GM12878 (cell line): ENCODE results near the gene CARD9. TPM values are rescaled to one million over a fixed set of nuclear protein-coding genes. Genes with fewer than 3 reads are reported as not detected.

Experiments used
- BHLHE40 ChIP-seq, 2 experiments: fragments of 450-650 bp in 1 of 2; IDR thresholded peaks; 2 replicates each; pipeline ENCODE4 v1.6.1; 2011 to 2017; ENCODE audit warnings: low read depth in 2 of 2, borderline replicate concordance in 1 of 2, improper control_type of control experiment in 1 of 2, low read length in 1 of 2, mild to moderate bottlenecking in 1 of 2
- ESRRA ChIP-seq: IDR thresholded peaks from 2 replicates; pipeline ENCODE4 v1.6.1; 2012; ENCODE audit warnings: mild to moderate bottlenecking, low read length, improper control_type of control experiment
- HDGF ChIP-seq: fragments of 450-650 bp; IDR thresholded peaks from 2 replicates; pipeline ENCODE4 v1.6.1; 2016; ENCODE audit warnings: antibody characterized with exemption
- NR2C2 ChIP-seq: IDR thresholded peaks from 2 replicates; pipeline ENCODE4 v1.6.1; 2011; ENCODE audit warnings: borderline replicate concordance, low read depth; ENCODE audit not compliant: control insufficient read depth, insufficient read length
- polyA plus RNA-seq, 11 experiments: library from polyadenylated mRNA; depleted of rRNA in 4 of 11; unstranded in 6 of 11; stranded (reverse) in 5 of 11; fragments of >200 nt; fragmentation: Nextera tagmentation in 4 of 11; fragmentation: Illumina TruSeq in 1 of 11; extraction: Ambion mirVana in 4 of 11; extraction: Trizol in 1 of 11; gene quantifications; 1 replicate in 1 of 11; 2 replicates in 10 of 11; pipeline versions ENCODE4 v1.2.1 to v1.2.3, GENCODE V29; 2011 to 2016; ENCODE audit warnings: inconsistent platforms in 2 of 11, missing spikeins in 2 of 11, low read depth in 1 of 11
- total RNA-seq, 4 experiments: library from RNA; depleted of rRNA in 3 of 4; stranded (reverse); fragments of >200 nt in 3 of 4; fragmentation: Illumina TruSeq in 1 of 4; extraction: Trizol in 1 of 4; gene quantifications; 2 replicates each; pipeline versions ENCODE4 v1.2.1 to v1.2.3, GENCODE V29; 2013 to 2021
- TF ChIP-seq, protein P1 (sequence below): fragments of 150-350 bp; IDR thresholded peaks from 2 replicates; pipeline ENCODE4 v1.6.1; 2016; ENCODE audit warnings: low read depth, low read length
- TF ChIP-seq, protein P2 (sequence below): fragments of 450-650 bp; IDR thresholded peaks from 2 replicates; pipeline ENCODE4 v1.6.1; 2017; ENCODE audit warnings: mild to moderate bottlenecking, moderate library complexity

CARD9 gene
- total and polyA plus RNA-seq, 10 of the 15 experiments (the other 5 are each of a cell fraction or from before 2014, with no cell fraction given): 0.11 to 4.9 (median 1.8) TPM; not detected in 1

DNA sequence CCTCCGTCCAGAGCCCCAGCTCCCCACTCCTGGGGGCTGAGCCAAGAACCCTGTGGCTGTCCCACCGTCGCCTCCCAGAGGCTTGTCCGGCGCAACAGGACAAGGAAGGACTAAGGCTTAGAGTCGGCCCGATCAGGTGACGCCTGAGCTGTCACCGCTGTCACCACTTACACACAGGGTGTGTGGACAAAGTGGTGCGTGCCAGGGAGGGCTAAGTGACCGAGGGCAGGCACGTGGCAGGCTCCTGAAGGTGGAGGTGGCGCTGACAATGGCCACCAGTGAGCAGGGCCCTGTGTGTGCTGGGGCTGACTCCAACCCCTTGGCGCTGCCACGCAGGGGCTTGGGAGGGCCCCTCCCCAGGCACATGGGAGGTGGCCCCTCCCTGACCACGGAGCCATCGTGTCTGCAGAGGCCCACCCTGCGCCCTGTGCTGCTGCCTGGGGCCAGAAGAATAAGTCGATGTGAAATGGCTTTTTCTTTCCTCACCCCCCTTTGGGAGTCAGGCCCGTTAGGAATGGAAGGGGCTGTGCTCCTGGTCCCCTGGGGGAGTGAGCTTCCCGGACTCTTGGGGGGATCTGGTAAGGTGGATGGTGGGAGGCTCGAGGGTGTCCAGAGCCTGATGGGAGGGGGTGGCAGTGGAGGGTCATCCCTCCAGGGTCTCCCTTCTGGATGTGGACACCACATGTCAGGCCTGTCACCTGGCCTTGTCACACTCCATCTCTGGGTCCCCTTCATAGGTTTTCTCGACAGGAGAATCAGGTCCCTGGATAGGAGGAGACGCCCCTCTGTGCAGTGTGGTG, 48.8 kb downstream of the CARD9 start (continued):
- TF ChIP-seq, protein P1, sequence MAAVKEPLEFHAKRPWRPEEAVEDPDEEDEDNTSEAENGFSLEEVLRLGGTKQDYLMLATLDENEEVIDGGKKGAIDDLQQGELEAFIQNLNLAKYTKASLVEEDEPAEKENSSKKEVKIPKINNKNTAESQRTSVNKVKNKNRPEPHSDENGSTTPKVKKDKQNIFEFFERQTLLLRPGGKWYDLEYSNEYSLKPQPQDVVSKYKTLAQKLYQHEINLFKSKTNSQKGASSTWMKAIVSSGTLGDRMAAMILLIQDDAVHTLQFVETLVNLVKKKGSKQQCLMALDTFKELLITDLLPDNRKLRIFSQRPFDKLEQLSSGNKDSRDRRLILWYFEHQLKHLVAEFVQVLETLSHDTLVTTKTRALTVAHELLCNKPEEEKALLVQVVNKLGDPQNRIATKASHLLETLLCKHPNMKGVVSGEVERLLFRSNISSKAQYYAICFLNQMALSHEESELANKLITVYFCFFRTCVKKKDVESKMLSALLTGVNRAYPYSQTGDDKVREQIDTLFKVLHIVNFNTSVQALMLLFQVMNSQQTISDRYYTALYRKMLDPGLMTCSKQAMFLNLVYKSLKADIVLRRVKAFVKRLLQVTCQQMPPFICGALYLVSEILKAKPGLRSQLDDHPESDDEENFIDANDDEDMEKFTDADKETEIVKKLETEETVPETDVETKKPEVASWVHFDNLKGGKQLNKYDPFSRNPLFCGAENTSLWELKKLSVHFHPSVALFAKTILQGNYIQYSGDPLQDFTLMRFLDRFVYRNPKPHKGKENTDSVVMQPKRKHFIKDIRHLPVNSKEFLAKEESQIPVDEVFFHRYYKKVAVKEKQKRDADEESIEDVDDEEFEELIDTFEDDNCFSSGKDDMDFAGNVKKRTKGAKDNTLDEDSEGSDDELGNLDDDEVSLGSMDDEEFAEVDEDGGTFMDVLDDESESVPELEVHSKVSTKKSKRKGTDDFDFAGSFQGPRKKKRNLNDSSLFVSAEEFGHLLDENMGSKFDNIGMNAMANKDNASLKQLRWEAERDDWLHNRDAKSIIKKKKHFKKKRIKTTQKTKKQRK: no peak
- TF ChIP-seq HDGF (no peak), BHLHE40 (IDR thresholded peaks at IDR 0.05; ENCODE audit: borderline replicate concordance in 1 of 2, low read depth in 2 of 2, low read length in 1 of 2) (no peak), ESRRA (no peak), NR2C2 (no peak)
- TF ChIP-seq, protein P2, sequence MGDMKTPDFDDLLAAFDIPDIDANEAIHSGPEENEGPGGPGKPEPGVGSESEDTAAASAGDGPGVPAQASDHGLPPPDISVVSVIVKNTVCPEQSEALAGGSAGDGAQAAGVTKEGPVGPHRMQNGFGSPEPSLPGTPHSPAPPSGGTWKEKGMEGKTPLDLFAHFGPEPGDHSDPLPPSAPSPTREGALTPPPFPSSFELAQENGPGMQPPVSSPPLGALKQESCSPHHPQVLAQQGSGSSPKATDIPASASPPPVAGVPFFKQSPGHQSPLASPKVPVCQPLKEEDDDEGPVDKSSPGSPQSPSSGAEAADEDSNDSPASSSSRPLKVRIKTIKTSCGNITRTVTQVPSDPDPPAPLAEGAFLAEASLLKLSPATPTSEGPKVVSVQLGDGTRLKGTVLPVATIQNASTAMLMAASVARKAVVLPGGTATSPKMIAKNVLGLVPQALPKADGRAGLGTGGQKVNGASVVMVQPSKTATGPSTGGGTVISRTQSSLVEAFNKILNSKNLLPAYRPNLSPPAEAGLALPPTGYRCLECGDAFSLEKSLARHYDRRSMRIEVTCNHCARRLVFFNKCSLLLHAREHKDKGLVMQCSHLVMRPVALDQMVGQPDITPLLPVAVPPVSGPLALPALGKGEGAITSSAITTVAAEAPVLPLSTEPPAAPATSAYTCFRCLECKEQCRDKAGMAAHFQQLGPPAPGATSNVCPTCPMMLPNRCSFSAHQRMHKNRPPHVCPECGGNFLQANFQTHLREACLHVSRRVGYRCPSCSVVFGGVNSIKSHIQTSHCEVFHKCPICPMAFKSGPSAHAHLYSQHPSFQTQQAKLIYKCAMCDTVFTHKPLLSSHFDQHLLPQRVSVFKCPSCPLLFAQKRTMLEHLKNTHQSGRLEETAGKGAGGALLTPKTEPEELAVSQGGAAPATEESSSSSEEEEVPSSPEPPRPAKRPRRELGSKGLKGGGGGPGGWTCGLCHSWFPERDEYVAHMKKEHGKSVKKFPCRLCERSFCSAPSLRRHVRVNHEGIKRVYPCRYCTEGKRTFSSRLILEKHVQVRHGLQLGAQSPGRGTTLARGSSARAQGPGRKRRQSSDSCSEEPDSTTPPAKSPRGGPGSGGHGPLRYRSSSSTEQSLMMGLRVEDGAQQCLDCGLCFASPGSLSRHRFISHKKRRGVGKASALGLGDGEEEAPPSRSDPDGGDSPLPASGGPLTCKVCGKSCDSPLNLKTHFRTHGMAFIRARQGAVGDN: no peak
